BJ (cell line): ENCODE data around the gene MTHFD1L. TPM values are rescaled to one million over a fixed set of nuclear protein-coding genes. Genes with fewer than 3 reads are reported as not detected.

ENCODE experiments used
- CTCF ChIA-PET: fragments of 350-600 bp; formaldehyde crosslinking; extraction: SDS; loops from one replicate; lab custom pipeline; 2021; ENCODE audit warnings: antibody characterized with exemption, inconsistent platforms; lab: Yijun Ruan, JAX
- POLR2A ChIA-PET: fragments of 300-600 bp; sonication (Branson Sonifier 250); formaldehyde crosslinking; extraction: SDS; loops from one replicate; lab custom pipeline; 2021; ENCODE audit warnings: antibody characterized with exemption; lab: Charles Lee
- DNase-seq: peaks from one replicate; pipeline ENCODE4 v3.0.0-alpha.2; 2011; ENCODE audit warnings: low read depth
- H3K27me3 ChIP-seq: 2 replicates; pipeline ENCODE4 v1.6.0; 2011; ENCODE audit warnings: low read length; ENCODE audit not compliant: control insufficient read depth, insufficient read depth
- H3K36me3 ChIP-seq: 2 replicates; pipeline ENCODE4 v1.5.1; 2011; ENCODE audit warnings: low read length; ENCODE audit not compliant: control insufficient read depth, insufficient read depth
- H3K4me3 ChIP-seq: 2 replicates; pipeline ENCODE4 v1.5.1; 2011; ENCODE audit warnings: low read depth, mild to moderate bottlenecking, control low read depth, low read length
- polyA plus RNA-seq: library from polyadenylated mRNA; depleted of rRNA; stranded (reverse); fragments of >200 nt; gene quantifications from 2 replicates; pipeline ENCODE4 v1.2.3, GENCODE V29; 2011
- TF ChIP-seq, protein P1 (sequence below): IDR thresholded peaks from 2 replicates; pipeline ENCODE4 v1.5.1; 2011; ENCODE audit warnings: low read depth, mild to moderate bottlenecking, control low read depth, inconsistent platforms, low read length, moderate library complexity; ENCODE audit not compliant: insufficient read depth

The MTHFD1L gene
- polyA plus RNA-seq, 1 experiment = 58.9 TPM

GRCh38 chr6:150866147-150866990, 867 bp downstream of the MTHFD1L start:
- ChIA-PET POLR2A (interaction anchor here (0.6 to 2.0 kb wide), 4 partner anchors 13 to 149 kb away, joined by 3 to 11 read pairs (median 5); no protein-coding TSS in a partner anchor), CTCF (interaction anchor here (0.6 to 2.5 kb wide), 7 partner anchors 10 to 795 kb away, joined by 3 to 10 read pairs (median 5); no protein-coding TSS in a partner anchor)
- TF ChIP-seq, protein P1, sequence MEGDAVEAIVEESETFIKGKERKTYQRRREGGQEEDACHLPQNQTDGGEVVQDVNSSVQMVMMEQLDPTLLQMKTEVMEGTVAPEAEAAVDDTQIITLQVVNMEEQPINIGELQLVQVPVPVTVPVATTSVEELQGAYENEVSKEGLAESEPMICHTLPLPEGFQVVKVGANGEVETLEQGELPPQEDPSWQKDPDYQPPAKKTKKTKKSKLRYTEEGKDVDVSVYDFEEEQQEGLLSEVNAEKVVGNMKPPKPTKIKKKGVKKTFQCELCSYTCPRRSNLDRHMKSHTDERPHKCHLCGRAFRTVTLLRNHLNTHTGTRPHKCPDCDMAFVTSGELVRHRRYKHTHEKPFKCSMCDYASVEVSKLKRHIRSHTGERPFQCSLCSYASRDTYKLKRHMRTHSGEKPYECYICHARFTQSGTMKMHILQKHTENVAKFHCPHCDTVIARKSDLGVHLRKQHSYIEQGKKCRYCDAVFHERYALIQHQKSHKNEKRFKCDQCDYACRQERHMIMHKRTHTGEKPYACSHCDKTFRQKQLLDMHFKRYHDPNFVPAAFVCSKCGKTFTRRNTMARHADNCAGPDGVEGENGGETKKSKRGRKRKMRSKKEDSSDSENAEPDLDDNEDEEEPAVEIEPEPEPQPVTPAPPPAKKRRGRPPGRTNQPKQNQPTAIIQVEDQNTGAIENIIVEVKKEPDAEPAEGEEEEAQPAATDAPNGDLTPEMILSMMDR = no peak
- H3K27me3 ChIP-seq = no peaks in the 10 kb centered on the region
- DNase-seq = peak; percentile 50
- H3K36me3 ChIP-seq = no peaks in the 10 kb centered on the region
- peak overlapping the region; percentile 83 for H3K4me3 ChIP-seq

DNA sequence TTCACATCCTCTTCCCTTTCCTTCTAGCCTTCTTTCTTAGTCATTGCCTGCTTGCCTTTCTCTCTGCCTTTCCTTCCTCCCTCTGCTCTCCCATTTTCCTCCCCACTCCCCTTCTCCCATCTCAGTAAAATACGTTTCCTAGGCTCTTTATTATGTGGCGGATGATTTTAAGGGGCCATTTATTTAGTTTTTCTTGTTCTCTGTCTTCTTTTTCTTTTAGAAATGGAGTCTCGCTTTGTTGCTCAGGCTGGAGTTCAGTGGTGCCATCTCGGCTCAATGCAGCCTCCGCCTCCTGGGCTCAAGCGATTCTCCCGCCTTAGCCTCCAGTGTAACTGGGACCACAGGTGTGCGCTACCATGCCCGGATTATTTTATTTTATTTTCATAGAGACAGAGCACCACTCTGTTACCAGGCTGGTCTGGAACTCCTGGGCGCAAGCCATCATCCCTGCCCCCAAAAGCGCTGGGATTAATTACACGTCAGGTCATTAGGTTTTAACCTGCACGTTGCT, 1.5 kb downstream of the MTHFD1L start:
- TF ChIP-seq, protein P1 = no peak
- CTCF ChIA-PET = interaction anchor here (0.6 to 2.5 kb wide), 6 partner anchors 10 to 796 kb away, joined by 3 to 10 read pairs (median 4); no protein-coding TSS in a partner anchor

GRCh38 chr6:150868759-150869158, 3.3 kb downstream of the MTHFD1L start:
- no peaks in the 10 kb centered on the region for H3K27me3 ChIP-seq
- ChIA-PET POLR2A (no interaction called here), CTCF (no interaction called here)
- H3K4me3 ChIP-seq = no peak overlapping the region
- no peak for DNase-seq
- H3K36me3 ChIP-seq = no peaks in the 10 kb centered on the region
- TF ChIP-seq, protein P1 = no peak

More for the DNA sequence above, 1.5 kb downstream of the MTHFD1L start:
- DNase-seq = no peak
- H3K36me3 ChIP-seq = no peaks in the 10 kb centered on the region
- POLR2A ChIA-PET = interaction anchor here (0.6 to 2.0 kb wide), 5 partner anchors 12 to 149 kb away, joined by 3 to 11 read pairs (median 4); no protein-coding TSS in a partner anchor
- no peaks in the 10 kb centered on the region for H3K27me3 ChIP-seq
- peak overlapping the region; percentile 83 for H3K4me3 ChIP-seq

- DNase-seq = no peak
- Histone ChIP-seq H3K4me3 (no peak overlapping the region), H3K36me3 (peaks cover 8% of the 10 kb centered on the region), H3K27me3 (no peaks in the 10 kb centered on the region)
- ChIA-PET POLR2A (interaction anchor here (0.5 kb wide), 1 partner anchor 1632 kb away, joined by 5 read pairs; no protein-coding TSS in a partner anchor), CTCF (interaction anchor here (0.6 to 1.6 kb wide), 4 partner anchors 9 to 147 kb away, joined by 3 to 5 read pairs (median 4); partner anchors contain the start of gene MTHFD1L)
- TF ChIP-seq, protein P1 = no peak
Observed at GRCh38 chr6:150874179-150874578, 8.7 kb downstream of the MTHFD1L start.

GRCh38 chr6:150875841-150876240, 10.3 kb downstream of the MTHFD1L start:
- H3K27me3 ChIP-seq = no peaks in the 10 kb centered on the region
- CTCF ChIA-PET = no interaction called here
- H3K36me3 ChIP-seq = peaks cover 9% of the 10 kb centered on the region
- no peak for DNase-seq
- TF ChIP-seq, protein P1 = no peak
- POLR2A ChIA-PET = no interaction called here
- H3K4me3 ChIP-seq = no peak overlapping the region
